ENCODE results near the gene RPS6KA1.
"Not testable (repeated sequence)": the region's sequence is repeated elsewhere in the genome, so short reads cannot be mapped to it uniquely, and the experiment has no call there.

RPS6KA1 gene

DNA sequence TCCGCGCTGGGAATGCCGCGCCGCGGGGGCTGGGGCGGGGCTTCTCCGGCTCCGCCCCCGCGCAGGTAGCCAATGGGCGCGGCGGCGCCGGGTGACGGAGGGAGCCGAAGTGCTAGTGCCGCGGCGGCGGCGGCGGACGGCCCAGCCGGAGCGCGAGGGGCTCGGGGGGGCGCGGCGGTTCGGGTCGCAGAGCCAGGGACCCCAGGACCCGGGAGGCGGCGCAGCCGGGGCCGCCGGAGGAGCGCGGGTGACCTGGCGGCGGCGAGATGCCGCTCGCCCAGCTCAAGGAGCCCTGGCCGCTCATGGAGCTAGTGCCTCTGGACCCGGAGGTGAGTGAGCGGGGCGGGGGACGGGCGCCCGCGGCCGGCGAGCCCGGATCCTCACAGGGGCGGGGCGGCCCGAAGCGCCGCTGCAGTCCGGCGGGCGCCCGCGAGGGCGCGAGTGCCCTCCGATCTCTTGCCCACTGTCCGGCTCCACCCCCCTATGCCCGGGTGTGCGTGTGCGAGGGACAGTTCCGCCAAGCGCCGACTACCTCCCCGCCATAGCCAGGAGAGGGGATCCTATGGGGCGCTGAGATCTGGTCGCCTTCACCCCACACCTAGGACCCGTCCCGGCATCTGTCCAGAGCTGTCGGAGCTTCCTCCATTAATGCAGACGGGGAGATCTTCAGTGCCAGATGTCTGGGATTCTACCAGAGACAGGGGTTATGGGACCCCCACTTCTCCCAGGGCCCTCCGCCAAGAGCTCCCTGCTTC lies at the start of gene RPS6KA1:
TSS of gene RPS6KA1 (plus strand) at position 107 of the 755 bp plus-strand sequence. CDS start at position 267, 160 bp downstream.
- peak; percentile 37 to 42 for DNase-seq

GRCh38 chr1:26482921-26483320 lies 46.6 kb upstream of the RPS6KA1 start:
- no peak for DNase-seq

DNA sequence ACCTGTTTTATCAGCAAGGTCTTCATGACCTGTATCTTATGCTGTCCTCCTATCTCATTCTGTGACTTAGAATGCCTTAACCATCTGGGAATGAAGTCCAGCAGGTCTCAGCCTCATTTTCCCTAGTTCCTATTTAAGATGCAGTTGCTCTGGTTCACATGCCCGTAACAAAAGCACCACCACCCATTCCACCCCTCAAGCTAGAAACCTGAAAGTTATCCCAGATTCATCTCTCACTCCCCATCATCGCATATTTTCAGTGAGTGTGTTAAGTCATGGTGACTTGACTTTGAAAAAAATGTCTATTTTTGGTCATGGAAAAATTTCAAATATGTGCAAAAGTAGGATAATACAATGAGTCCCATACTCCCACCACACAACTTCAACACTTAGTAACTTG lies 45.6 kb upstream of the RPS6KA1 start:
- DNase-seq, result no peak

DNA sequence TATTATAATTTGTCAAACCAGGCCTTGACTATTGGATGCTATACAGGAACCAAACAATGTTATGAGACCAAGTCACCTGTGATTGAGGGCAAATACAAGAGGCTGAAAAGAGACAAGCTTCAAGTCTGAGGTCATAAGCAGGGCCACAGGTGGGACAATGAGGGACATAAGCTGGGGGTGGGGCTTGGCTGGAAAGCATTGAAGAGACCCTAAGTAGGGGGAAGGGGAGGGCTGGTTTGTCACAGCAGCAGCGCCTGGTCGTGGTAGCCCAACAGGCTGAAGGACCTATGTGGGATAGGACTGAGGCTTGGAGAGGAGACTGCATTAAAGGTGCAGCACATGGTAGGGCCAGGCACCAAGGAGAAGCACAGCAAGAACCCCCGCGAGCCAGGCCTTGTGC lies 39.4 kb upstream of the RPS6KA1 start:
- DNase-seq, result no peak

GRCh38 chr1:26493267-26493666 lies 36.3 kb upstream of the RPS6KA1 start:
- no peak for DNase-seq

GRCh38 chr1:26493938-26494337 lies 35.6 kb upstream of the RPS6KA1 start:
- no peak for DNase-seq

- no peak for DNase-seq
These were observed 32.7 kb upstream of the RPS6KA1 start for GRCh38 chr1:26496861-26497260.

DNA sequence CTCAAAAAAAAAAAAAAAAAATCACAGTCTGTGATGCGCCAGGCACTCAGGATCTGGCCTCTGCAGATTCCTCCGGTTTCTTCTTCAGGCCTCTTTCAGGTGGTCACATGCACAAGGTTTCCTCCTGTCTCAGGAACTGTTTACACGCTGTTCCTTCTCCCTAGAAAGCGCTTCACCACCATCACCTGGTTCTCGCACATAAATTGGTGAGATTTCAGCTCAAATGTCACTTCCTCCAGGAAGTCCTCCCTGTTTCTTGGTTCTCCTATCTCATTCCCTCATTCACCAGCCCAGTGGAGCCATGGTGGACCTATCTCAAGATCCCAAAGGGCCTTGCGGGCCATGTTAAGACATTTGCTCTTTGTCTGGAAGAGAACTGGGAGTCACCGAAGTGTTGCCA lies 30.7 kb upstream of the RPS6KA1 start:
- DNase-seq, result no peak

GRCh38 chr1:26500488-26501175 lies 28.9 kb upstream of the RPS6KA1 start:
- peak; percentile 87 for DNase-seq

DNA sequence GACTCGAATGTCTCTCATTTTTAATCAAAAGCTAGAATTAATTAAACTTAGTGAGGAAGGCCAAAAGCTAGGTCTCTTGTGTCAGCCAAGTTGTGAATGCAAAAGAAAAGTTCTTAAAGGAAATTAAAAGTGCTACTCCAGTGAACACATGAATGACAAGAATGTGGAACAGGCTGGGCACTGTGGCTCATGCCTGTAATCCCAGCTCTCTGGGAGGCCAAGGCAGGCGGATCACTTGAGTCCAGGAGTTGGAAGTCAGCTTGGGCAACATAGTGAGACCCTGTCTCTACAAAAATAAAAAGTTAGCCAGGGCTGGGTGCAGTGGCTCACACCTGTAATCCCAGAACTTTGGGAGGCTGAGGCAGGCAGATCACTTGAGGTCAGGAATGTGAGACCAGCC lies 18.9 kb upstream of the RPS6KA1 start:
- not testable (repeated sequence) for DNase-seq

- DNase-seq, result not testable (repeated sequence)
These were observed 13.7 kb upstream of the RPS6KA1 start for GRCh38 chr1:26515836-26516235.

GRCh38 chr1:26516987-26517765 lies 12.4 kb upstream of the RPS6KA1 start:
- DNase-seq, result no peak

- DNase-seq, result no peak
These were observed 11.9 kb upstream of the RPS6KA1 start for GRCh38 chr1:26517766-26518049.

DNA sequence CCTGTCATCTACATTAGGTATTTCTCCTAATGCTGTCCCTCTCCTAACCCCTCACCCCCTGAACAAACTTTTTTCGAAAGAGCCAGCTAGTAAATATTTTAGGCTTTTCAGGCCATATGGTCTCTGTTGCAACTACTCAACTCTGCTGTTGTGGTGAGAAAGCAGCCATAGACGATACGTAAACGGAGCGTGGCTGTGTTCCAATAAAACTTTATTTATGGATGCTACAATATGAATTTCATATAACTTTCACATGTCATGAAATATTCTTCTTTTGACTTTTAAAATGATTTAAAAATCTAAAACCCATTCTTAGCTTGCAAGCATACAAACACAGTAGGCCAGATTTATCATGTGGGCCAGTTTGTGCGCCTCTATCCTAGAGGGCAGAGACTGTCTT lies 11.2 kb upstream of the RPS6KA1 start:
- no peak for DNase-seq

GRCh38 chr1:26520339-26520738 lies 9.2 kb upstream of the RPS6KA1 start:
- DNase-seq, result no peak

DNA sequence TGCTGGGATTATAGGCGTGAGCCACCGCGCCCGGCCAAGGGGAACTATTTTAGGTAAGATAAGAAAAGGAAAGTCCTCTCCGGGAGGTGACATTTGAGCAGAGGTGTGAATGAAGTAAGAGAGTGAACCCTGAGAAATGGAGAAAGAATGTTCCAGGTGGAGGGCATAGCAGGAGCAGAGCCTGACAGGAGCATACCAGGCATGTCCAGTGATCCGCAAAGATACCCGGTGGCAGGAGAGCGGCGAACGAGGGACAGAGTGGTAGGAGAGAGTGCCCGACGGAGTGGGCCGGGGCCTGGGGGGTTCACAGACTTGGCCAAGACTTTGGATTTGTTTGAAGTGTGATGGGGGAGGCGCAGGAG lies 7.9 kb upstream of the RPS6KA1 start:
- no peak for DNase-seq

GRCh38 chr1:26522073-26522472 lies 7.5 kb upstream of the RPS6KA1 start:
- DNase-seq, result no peak

DNA sequence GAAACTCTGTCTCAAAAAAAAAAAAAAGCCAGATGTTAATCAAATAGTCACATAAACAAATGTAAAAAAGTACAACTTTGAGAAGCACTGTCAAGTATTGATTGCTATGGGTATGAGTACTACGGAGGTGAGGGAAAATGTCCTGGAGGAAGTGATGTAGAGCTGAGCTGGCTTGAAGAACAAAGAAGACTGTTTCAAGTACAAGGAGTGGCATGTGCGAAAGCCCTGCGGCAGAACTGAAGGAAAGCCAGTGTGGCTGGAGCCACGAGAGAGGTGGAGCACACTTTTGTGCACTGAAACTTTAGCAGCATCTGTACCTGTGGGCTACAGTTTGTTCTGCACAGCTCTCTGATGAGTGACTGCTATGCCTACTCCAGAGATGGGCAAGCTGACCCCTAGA lies 5.4 kb upstream of the RPS6KA1 start:
- no peak for DNase-seq

- no peak for DNase-seq
These were observed 3.3 kb upstream of the RPS6KA1 start for GRCh38 chr1:26526287-26526686.

- no peak for DNase-seq
These were observed 231 bp upstream of the RPS6KA1 start for GRCh38 chr1:26529405-26529654.

GRCh38 chr1:26530410-26530894 lies 891 bp downstream of the RPS6KA1 start:
- no peak for DNase-seq

DNA sequence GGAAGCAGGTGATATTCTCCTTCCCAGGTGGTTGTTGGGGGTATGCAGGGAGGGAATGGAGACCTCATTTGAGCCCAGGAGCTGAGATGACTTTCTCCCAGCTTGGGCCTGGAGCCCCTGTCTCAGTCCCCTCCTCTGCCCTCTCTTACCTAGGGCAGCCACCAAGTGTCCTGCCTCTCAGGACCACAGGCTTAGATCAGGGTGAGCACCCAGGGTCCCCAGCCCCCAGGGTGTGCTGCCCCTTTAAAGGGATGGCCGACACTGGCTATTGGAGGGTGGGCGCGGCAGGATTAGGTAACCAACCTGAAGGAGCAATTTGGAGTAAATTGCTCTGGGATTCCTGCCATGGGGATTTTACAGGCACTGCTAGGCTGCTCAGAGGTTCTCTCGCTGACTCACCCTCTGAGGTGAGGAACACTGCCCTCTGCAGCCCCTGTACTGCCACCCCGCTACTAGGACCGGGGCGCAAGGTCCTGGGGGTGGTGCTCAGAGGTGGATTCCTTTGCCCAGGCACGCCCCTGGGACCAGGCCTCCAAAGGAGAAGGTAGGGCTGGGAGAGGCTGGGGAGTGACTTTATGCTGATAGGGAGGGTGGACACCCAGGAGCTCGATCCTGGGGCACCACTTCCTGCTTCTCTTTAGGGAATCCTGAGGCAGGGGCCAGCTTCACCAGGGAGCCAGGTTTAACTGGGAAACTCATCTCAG lies 1.5 kb downstream of the RPS6KA1 start:
- no peak for DNase-seq

DNA sequence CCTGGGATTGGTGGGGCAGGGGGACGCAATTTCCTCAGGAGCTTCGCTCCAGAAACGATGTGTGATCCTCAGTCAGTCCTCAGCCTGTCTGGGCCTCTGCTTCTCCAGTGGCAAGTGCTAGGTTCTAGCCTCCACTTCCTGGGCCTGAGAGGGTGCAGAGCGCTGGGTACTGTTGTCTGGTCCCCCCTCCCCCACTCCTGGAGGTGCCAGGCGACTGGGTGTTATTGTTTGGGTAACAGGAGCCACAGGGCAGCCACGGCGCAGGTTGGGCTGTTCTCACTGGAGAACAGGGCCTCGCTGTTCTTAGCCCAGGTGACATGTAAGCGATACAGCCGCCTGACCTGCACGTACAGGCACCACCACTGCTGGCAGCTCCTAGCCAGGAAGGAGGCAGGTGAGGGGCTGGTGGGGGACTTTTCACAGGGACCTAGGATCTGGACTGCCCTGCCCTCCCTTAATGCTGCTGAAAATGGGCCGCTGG lies 2.1 kb downstream of the RPS6KA1 start:
- no peak for DNase-seq

Data from activated CD4-positive, alpha-beta T cell treated with anti-CD3 and anti-CD28 coated beads, Interleukin-2, amount 50 U/mL, for 4 hours (primary cell).